Choroid plexus epithelial cell (primary cell): ENCODE data around the gene FRS3.

Source experiments
- DNase-seq: peaks from one replicate; pipeline ENCODE4 v3.0.0-alpha.2; 2010; ENCODE audit warnings: low read depth
- H3K4me3 ChIP-seq: 2 replicates; pipeline ENCODE4 v1.5.1; 2011; ENCODE audit warnings: low read depth, mild to moderate bottlenecking, control low read depth, low read length, moderate library complexity
- TF ChIP-seq, protein P1 (sequence below): conservative IDR thresholded peaks from 2 replicates; pipeline ENCODE4 v1.5.1; 2011; ENCODE audit warnings: low read depth, mild to moderate bottlenecking, control low read depth, inconsistent platforms, low read length, moderate library complexity

FRS3 gene

DNA sequence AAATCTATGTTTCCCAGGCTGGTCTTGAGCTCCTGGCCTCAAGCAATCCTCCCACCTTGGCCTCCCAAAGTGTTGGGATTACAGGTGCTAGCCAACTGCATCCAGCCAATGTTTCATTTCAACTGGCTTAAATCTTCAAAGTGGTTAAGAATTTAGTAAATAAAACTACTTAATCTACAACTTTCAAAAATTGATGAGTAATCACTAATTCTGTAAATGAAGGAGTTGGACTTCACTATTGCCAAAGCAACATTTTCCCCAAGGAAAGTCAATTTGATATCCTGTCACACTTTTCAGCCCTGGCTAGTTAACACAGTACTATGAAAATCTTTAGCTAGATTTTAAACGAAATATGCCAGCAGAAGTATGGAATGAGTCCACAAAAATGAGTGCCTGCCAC is 11.6 kb upstream of the FRS3 start:
- no peak overlapping the region for H3K4me3 ChIP-seq
- no peak for DNase-seq
- TF ChIP-seq, protein P1, sequence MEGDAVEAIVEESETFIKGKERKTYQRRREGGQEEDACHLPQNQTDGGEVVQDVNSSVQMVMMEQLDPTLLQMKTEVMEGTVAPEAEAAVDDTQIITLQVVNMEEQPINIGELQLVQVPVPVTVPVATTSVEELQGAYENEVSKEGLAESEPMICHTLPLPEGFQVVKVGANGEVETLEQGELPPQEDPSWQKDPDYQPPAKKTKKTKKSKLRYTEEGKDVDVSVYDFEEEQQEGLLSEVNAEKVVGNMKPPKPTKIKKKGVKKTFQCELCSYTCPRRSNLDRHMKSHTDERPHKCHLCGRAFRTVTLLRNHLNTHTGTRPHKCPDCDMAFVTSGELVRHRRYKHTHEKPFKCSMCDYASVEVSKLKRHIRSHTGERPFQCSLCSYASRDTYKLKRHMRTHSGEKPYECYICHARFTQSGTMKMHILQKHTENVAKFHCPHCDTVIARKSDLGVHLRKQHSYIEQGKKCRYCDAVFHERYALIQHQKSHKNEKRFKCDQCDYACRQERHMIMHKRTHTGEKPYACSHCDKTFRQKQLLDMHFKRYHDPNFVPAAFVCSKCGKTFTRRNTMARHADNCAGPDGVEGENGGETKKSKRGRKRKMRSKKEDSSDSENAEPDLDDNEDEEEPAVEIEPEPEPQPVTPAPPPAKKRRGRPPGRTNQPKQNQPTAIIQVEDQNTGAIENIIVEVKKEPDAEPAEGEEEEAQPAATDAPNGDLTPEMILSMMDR: no peak

DNA sequence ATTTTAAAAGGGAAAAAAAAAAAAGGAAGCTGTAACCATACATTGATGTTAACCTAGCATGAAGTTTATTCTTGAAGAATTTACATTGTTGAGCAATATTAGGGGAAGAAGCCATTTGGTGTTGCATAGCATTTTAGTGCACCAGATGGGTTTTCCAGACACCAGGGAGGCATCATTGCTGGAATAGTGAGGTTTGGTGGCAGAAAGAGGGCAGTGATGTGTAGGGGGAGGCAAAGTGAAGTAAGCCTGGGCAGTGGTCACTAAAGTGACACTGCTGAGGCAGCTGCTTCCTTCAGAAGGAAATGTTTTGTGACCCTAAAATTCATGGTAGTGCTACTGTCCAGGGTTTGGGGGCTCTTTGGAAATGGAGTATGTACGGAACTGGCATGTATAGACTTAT is 10.3 kb upstream of the FRS3 start:
- no peak overlapping the region for H3K4me3 ChIP-seq
- no peak for DNase-seq

DNA sequence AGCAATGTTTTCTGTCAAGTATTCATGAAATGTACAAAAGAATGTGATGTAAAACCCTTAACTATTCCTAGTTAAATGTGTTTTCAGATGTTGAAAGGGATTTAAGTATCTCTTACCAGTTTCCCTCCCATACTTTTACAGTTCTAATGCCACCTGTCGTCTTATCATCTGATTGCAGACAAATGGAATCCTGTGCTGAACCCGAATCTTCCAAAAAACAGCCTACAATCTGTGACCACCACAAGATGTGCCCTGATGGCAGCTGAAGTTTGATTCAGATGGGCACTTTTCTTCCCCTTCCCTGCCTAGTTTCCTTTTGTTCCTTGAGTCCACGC is 9.7 kb upstream of the FRS3 start:
- TF ChIP-seq, protein P1: no peak
- DNase-seq: no peak
- no peak overlapping the region for H3K4me3 ChIP-seq

More for the DNA sequence above, 10.3 kb upstream of the FRS3 start:
- TF ChIP-seq, protein P1: no peak

DNA sequence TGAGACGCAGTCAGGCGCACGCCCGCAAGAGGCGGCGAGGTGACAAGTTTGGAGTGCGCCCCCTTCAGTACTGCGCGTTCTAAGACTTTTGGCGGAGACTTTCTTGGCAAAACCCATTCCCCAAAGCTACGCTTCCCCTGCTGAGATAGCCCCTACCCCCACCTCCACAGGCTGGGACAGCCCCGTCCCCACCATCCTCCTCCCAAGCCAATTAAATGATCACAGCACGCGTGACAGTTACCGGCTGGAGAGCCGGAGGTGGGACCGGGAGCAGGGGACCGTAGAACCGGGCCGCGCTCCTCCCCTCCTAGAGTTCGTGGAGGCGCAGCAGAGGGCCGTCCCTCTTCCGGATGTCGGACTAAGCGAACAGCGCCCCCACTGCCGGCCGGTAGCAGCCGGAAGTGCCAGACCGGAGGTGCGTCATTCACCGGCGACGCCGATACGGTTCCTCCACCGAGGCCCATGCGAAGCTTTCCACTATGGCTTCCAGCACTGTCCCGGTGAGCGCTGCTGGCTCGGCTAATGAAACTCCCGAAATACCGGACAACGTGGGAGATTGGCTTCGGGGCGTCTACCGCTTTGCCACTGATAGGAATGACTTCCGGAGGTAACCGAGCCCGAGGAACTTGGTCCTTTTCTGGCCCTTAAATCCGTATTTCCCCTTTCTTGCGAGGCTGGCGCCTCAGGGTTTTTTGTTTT is 7.7 kb upstream of the FRS3 start, which contains the start of gene TOMM6:
Gene TOMM6, plus strand, starts transcription at position 476 of the 699 bp plus-strand sequence. Its CDS starts 4 bp downstream, at position 480.
- peak; percentile 97 for DNase-seq
- peak within 1 kb of the TSS; percentile 99 for H3K4me3 ChIP-seq
- TF ChIP-seq, protein P1: peak; percentile 77

DNA sequence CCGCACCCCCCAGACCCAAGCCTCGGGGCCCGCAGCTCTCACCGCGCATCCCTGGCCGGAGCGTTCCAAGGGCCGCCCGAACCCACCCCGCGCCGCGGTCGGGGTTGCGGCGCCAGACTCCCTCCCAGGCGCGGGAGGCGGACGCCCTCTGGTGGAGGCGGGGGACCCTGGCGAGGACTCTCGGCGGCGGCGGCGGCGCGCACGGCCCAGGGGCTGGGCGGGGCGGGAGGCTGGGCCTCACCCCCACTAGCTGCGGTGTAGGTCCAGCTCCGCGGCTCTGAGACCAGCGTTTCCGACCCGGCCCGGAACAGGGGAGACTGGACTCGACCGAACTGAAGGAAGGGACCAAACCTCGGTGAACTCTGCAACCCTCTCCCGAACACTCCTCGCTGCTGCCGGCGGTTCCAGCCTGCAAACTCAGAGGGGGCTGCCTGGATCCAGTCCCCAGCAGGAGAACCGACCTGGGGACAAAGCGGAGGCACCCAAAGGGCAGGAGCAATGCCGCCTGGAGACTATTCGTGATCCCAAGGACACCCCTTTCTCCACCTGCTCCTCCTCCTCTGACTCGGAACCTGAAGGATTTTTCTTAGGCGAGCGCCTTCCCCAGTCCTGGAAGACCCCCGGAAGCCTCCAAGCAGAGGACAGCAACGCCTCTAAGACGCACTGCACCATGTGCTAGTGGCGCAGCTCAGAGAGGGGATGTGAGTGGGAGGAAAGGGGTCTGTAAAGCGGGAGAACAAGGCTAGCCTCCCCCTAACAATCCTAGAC is 6.9 kb upstream of the FRS3 start:
- peak; percentile 78 for DNase-seq
- TF ChIP-seq, protein P1: peak; percentile 54
- H3K4me3 ChIP-seq: peak overlapping the region; percentile 99

DNA sequence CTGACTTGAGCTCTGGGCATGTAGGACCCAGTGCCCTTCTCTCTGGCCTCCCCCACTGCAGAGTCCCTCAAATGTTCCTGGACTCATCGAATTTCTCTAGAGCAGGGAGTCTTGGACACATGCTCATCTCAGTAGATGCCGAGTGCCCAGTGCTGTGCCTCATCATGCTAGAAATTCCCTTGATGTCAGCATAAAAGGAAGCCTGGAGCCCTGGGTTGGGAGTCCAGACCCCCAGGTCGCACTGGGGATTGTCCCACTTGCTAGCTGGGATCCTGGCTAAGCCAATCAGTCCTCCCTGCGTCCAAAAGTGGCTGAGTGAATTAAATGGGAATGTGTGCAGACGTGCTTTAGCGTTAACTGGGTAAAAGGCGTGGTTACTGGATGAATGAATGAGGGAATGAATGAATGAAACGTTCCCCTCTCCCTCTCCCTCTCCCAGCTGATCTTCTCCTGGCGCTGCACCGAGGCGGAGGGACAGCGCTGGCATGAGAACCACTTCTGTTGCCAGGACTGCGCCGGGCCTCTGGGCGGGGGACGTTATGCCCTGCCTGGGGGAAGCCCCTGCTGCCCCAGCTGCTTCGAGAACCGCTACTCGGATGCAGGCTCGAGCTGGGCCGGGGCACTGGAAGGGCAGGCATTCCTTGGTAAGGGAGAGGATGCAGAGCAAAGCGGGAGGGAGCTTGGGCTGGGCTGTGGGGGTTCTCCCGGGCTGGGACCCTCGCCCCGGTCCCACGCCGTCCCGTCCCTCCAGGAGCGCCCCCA is 6.2 kb upstream of the FRS3 start:
- TF ChIP-seq, protein P1: peak; percentile 1
- H3K4me3 ChIP-seq: peak overlapping the region; percentile 99
- peak; percentile 15 for DNase-seq
